ENCODE results near the gene GSN. TPM values are rescaled to one million over a fixed set of nuclear protein-coding genes. Genes with fewer than 3 reads are reported as not detected.

GSN gene
- total RNA-seq, 4 donors from 2014 or later, result 628 to 986 (median 782) TPM

DNA sequence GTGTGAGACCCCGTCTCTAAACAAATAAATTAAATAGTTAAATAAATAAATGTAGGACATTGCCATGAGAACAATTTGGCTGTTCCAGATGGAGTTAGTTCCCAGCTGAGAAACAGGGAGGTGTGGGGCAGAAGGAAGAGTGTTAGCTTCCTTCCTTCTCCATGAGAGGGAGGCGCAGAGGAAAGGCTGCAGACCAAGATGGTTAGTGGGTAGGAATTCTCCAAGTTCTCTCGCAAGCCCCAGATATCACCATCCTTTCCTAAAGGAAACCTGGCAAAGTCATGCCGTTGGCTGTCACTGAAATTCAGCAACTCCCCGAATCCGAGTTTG lies 33.2 kb upstream of the GSN start:
- 85 to 86% methylated on average over 5 to 6 of the region's 6 CpGs for whole genome bisulfite sequencing, 2 donors (ENCODE audit: low coverage in 1 of 2)
- no peak for TF ChIP-seq EP300 (IDR thresholded peaks at IDR 0.05; ENCODE audit: low read depth)
- TF ChIP-seq, protein P1, sequence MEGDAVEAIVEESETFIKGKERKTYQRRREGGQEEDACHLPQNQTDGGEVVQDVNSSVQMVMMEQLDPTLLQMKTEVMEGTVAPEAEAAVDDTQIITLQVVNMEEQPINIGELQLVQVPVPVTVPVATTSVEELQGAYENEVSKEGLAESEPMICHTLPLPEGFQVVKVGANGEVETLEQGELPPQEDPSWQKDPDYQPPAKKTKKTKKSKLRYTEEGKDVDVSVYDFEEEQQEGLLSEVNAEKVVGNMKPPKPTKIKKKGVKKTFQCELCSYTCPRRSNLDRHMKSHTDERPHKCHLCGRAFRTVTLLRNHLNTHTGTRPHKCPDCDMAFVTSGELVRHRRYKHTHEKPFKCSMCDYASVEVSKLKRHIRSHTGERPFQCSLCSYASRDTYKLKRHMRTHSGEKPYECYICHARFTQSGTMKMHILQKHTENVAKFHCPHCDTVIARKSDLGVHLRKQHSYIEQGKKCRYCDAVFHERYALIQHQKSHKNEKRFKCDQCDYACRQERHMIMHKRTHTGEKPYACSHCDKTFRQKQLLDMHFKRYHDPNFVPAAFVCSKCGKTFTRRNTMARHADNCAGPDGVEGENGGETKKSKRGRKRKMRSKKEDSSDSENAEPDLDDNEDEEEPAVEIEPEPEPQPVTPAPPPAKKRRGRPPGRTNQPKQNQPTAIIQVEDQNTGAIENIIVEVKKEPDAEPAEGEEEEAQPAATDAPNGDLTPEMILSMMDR (IDR thresholded peaks at IDR 0.05), result no peak
- intact Hi-C loops (cut with DNase I; ENCODE audit: low total_unique reads) (no loop called here), in situ Hi-C loops (cut with MboI; ENCODE audit: low pct_ligation_motif_present in 1 of 4, low pct_unique_long_range_greater_than_20kb in 1 of 4, low sequenced_read_pairs in 3 of 4) (no loop called here)
- Histone ChIP-seq H3K27me3 (no peaks in the 10 kb centered on the region), H3K4me3 (no peak overlapping the region), H3K27ac (no peak overlapping the region), H3K9me3 (no peaks in the 10 kb centered on the region), H3K4me1 (no peaks in the 10 kb centered on the region), H3K36me3 (no peaks in the 10 kb centered on the region)
- no peak for DNase-seq

DNA sequence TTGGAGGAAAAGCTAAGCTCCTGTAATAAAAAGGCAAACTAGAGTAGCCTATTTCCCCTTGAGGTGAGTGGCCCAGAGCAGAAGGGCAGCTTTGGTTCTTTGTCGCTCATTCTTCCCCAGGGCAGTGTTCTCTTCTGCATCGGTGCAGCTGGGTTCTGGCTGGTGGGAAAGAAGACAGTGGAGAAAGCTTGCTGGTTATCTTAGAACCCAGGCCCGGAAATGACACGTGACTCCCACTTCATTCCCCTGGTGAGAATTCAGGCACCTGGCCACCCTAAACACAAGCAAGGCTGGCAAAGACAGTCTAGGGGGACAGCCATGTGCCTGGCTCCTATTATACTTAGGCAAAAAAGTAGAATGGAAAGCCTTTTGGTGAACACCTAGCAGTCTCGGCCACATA lies 32.5 kb upstream of the GSN start:
- H3K27ac ChIP-seq, result no peak overlapping the region
- H3K27me3 ChIP-seq, result no peaks in the 10 kb centered on the region
- peaks cover 0 to 1% (median under 1%) of the 10 kb centered on the region in 4 donors for H3K4me1 ChIP-seq
- intact Hi-C loops (cut with DNase I; ENCODE audit: low total_unique reads), result no loop called here
- TF ChIP-seq POLR2A (IDR thresholded peaks at IDR 0.05) (no peak), POLR2AphosphoS5 (IDR thresholded peaks at IDR 0.05) (no peak), EP300 (IDR thresholded peaks at IDR 0.05; ENCODE audit: low read depth) (no peak)
- TF ChIP-seq, protein P1 (IDR thresholded peaks at IDR 0.05), result no peak
- no peak for DNase-seq
- no peaks in the 10 kb centered on the region for H3K36me3 ChIP-seq
- 95 to 100% methylated on average over 1 to 5 of the region's 5 CpGs for WGBS, 2 donors (ENCODE audit: low coverage in 1 of 2)
- H3K4me3 ChIP-seq, result no peak overlapping the region
- H3K9me3 ChIP-seq, result no peaks in the 10 kb centered on the region
- in situ Hi-C loops (cut with MboI; ENCODE audit: low pct_ligation_motif_present in 1 of 4, low pct_unique_long_range_greater_than_20kb in 1 of 4, low sequenced_read_pairs in 3 of 4), result no loop called here

DNA sequence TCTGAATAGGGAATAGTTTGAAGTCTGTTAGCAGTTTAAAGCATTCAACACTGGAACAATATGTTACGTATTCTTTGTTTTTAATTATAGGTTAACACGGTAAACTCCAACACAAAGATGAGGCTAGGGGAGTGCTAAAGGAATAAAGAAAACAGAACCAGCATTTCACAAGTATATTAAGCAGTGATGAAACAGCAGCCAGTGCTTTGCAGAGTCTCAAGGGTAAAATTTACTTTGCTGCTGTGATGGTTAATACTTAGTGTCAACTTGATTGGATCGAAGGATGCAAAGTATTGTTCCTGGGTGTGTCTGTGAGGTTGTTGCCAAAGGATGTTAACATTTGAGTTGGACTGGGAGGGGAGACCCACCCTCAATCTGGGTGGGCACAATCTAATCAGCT lies 30.0 kb upstream of the GSN start:
- no peaks in the 10 kb centered on the region for H3K36me3 ChIP-seq
- intact Hi-C loops (cut with DNase I; ENCODE audit: low total_unique reads), result no loop called here
- H3K9me3 ChIP-seq, result no peaks in the 10 kb centered on the region
- TF ChIP-seq POLR2AphosphoS5 (IDR thresholded peaks at IDR 0.05) (no peak), EP300 (IDR thresholded peaks at IDR 0.05; ENCODE audit: low read depth) (no peak), POLR2A (IDR thresholded peaks at IDR 0.05) (no peak)
- TF ChIP-seq, protein P1 (IDR thresholded peaks at IDR 0.05), result no peak
- no peak overlapping the region for H3K4me3 ChIP-seq
- H3K27me3 ChIP-seq, result no peaks in the 10 kb centered on the region
- 79 to 96% methylated on average over 2 to 3 of the region's 3 CpGs for WGBS, 2 donors (ENCODE audit: low coverage in 1 of 2)
- H3K4me1 ChIP-seq, result peaks cover 0 to 13% (median 9%) of the 10 kb centered on the region in 4 donors
- in situ Hi-C loops (cut with MboI; ENCODE audit: low pct_ligation_motif_present in 1 of 4, low pct_unique_long_range_greater_than_20kb in 1 of 4, low sequenced_read_pairs in 3 of 4), result no loop called here
- DNase-seq, result no peak
- H3K27ac ChIP-seq, result no peak overlapping the region

DNA sequence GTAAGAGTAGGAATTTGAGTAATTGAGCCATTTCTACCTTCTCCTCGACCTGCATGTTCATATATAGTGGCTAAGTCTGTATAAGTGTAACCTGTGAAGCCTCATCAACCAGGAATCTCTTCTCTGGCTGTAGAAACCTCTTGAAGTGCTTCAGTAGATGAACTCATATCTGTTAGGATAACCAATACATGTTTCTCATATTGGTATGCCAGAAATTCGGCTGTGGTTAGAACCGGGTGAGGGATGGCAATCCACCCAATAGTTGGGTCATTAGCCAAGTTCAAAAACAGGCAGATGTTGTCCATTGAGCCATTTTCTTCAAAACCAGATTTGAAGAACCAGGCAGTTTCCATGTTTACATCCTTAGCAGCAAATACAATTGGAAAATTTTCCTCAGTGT lies 28.9 kb upstream of the GSN start:
- no peak overlapping the region for H3K27ac ChIP-seq
- intact Hi-C loops (cut with DNase I; ENCODE audit: low total_unique reads) (no loop called here), in situ Hi-C loops (cut with MboI; ENCODE audit: low pct_ligation_motif_present in 1 of 4, low pct_unique_long_range_greater_than_20kb in 1 of 4, low sequenced_read_pairs in 3 of 4) (no loop called here)
- TF ChIP-seq POLR2A (IDR thresholded peaks at IDR 0.05), result no peak
- TF ChIP-seq, protein P1 (IDR thresholded peaks at IDR 0.05), result no peak
- no peak for TF ChIP-seq EP300 (IDR thresholded peaks at IDR 0.05; ENCODE audit: low read depth)
- TF ChIP-seq POLR2AphosphoS5 (IDR thresholded peaks at IDR 0.05), result no peak
- DNase-seq, result no peak
- peaks cover 0 to 13% (median 9%) of the 10 kb centered on the region in 4 donors for H3K4me1 ChIP-seq
- H3K27me3 ChIP-seq, result no peaks in the 10 kb centered on the region
- no peak overlapping the region for H3K4me3 ChIP-seq
- WGBS, 2 donors (ENCODE audit: low coverage in 1 of 2), result 92 to 100% methylated on average over 2 to 3 of the region's 3 CpGs
- H3K36me3 ChIP-seq, result no peaks in the 10 kb centered on the region
- no peaks in the 10 kb centered on the region for H3K9me3 ChIP-seq

Data from transverse colon (tissue), 4 donors.